Femur (tissue), 1 donor: ENCODE measurements around the gene LRRK1.
A peak's percentile ranks its signal among the peaks of the same experiment; 100 is the strongest.

Experiments
- DNase-seq: peaks from one replicate; pipeline ENCODE4 v3.0.0-alpha.2; 2017

The LRRK1 gene, protein sequence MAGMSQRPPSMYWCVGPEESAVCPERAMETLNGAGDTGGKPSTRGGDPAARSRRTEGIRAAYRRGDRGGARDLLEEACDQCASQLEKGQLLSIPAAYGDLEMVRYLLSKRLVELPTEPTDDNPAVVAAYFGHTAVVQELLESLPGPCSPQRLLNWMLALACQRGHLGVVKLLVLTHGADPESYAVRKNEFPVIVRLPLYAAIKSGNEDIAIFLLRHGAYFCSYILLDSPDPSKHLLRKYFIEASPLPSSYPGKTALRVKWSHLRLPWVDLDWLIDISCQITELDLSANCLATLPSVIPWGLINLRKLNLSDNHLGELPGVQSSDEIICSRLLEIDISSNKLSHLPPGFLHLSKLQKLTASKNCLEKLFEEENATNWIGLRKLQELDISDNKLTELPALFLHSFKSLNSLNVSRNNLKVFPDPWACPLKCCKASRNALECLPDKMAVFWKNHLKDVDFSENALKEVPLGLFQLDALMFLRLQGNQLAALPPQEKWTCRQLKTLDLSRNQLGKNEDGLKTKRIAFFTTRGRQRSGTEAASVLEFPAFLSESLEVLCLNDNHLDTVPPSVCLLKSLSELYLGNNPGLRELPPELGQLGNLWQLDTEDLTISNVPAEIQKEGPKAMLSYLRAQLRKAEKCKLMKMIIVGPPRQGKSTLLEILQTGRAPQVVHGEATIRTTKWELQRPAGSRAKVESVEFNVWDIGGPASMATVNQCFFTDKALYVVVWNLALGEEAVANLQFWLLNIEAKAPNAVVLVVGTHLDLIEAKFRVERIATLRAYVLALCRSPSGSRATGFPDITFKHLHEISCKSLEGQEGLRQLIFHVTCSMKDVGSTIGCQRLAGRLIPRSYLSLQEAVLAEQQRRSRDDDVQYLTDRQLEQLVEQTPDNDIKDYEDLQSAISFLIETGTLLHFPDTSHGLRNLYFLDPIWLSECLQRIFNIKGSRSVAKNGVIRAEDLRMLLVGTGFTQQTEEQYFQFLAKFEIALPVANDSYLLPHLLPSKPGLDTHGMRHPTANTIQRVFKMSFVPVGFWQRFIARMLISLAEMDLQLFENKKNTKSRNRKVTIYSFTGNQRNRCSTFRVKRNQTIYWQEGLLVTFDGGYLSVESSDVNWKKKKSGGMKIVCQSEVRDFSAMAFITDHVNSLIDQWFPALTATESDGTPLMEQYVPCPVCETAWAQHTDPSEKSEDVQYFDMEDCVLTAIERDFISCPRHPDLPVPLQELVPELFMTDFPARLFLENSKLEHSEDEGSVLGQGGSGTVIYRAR (N-terminal part only)

DNA sequence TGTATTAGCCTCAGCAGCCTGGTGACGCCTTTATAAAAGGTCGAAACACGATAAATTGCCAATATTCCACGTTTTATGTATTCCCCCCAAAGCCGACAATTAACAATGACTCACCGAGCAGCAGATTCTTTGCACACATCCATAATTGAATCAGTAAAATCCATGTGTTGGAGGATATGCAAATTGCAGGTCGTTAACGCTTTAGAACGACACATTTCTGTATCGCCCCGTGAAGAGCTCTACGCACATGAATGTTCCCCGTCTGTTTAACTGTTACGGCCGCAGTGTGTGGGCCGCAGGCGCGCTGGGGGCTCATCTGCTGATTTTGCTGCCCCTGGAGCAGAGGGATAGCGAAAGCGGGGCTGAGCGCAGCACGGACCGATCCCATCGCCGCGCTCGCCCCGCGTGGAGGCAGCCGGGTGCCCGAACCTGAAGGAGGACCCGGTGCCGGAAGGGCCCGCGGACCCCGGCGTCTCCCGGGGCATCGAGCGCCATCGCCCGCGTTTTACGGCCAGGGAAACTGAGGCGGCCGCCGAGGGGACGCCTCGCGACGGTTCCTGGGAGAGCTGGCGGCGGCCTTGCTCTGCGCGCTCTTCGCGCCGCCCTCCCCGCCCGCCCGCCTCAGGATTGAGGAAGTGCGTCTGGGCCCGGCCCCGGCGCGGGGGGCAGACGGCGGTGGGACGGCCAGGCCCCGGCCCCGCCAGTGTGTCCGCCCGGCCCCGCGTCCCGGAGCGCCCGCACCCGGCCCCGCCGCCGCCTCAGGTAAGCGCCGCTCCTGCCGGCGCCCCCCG lies at the start of gene LRRK1:
TSS of gene LRRK1 (plus strand) at position 668 of the 791 bp plus-strand sequence. CDS start 5,276 bp downstream, outside the sequence.
- DNase-seq, result peak; percentile 54

DNA sequence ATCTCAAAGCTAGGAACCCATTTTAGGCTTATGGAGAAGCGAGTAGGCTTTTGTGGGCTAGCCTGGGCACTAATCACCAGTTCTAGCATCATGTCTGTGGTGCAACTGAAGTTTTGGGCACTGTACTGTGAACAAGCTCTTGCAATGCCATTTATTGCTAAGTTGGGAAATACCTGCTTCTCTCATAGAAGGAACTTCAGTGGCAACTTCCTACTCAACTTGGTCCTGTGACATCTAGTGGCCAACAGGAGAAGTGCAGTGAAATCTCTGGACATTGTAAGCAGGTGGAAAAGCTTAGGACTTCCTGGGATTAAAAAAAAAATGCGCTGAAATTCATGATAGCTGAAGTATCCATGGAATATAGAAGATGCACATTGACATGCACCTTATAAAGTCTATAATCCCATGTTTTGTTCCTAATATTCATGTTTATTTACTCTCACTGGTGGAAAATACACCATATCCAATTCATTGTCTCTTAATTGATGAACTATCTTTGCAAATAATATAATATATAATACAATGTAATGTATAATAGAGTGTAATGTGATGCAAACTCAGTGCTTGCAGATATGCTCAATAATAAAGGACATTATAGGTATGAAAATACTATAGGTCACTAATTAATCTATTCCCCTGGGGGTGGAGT lies 46.0 kb upstream of the LRRK1 start:
- DNase-seq, result peak; percentile 75

- DNase-seq, result no peak
These were observed 43.7 kb upstream of the LRRK1 start for GRCh38 chr15:100875495-100875894.

GRCh38 chr15:100875976-100876375 lies 43.2 kb upstream of the LRRK1 start:
- DNase-seq, result no peak

DNA sequence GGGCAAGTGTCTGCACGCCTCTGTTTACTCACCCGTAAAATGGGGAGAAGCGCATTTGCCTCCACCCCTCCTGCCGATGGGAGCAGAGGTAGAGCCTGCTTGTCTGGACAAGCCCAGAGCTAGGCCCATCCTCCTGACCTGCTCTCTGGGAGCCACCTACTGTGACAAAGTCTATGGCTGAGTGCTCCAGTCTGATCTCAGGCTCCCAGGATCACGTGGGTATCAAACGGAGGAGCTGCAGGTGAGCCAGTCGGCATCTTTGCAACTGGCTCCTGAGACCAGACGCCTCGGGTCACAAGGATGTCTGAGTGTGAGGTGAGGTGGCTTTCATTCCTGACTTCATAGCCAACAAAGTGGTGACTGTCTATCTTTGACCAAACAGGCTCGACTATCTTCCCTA lies 41.6 kb upstream of the LRRK1 start:
- DNase-seq, result no peak

DNA sequence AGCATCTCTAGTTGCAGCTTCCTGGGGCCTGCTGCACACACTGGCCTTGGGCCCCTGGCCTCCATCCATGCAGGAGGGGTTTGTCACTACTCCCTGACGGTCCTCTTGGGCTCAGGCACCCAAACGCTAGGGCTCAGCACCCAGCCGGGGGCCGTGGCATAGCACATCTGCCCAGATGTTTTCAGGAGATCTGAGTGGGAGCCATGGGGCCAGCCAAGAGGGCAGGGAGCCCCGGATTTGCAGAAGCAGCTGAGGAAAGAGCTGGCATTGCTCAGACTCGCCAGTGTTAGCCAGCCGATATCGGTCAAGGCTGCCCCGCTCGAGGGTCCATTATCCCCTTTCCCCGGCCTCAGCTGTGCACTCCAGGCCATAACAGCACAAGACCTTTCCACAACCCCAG lies 41.0 kb upstream of the LRRK1 start:
- no peak for DNase-seq

DNA sequence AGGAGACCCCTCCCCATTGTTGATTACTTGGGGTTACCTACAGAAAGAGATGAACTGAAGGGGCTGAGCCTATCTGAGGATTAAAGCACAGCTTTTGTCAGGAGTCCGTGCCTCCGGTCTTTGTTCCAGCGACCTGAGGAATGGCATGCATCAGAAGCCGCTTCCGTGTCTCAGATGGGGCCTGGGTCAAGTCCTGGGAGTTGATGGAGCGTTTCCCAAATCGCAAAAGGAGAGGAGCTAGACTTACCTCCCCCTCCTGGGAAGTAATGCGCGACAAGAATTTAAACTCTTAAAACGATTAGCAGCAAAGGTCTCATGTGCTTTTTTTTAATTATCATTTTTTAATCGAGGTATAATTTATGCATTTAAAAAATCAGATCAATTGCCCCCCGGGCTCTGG lies 40.5 kb upstream of the LRRK1 start:
- no peak for DNase-seq

DNA sequence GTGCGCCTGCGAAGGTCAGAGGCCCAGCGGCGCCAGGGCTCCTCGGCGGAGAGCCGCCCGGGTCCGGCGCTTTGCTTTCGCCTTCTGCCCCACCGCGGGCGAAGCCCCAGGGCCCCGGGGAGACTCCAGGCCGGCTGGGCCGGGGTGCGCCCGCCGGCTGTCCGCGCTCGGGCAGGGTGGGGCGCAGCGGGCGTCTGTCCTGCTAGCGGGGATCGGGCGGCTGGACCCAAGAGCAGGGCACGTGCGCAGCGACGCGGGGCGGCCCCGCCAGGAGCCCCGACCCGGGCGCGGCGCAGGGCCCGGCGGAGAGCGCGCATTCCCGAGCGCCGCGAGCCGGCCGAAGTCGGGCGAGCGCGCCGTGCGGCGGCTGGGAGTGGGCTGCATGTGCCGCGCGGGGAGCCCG lies 40.1 kb upstream of the LRRK1 start:
- DNase-seq, result no peak

DNA sequence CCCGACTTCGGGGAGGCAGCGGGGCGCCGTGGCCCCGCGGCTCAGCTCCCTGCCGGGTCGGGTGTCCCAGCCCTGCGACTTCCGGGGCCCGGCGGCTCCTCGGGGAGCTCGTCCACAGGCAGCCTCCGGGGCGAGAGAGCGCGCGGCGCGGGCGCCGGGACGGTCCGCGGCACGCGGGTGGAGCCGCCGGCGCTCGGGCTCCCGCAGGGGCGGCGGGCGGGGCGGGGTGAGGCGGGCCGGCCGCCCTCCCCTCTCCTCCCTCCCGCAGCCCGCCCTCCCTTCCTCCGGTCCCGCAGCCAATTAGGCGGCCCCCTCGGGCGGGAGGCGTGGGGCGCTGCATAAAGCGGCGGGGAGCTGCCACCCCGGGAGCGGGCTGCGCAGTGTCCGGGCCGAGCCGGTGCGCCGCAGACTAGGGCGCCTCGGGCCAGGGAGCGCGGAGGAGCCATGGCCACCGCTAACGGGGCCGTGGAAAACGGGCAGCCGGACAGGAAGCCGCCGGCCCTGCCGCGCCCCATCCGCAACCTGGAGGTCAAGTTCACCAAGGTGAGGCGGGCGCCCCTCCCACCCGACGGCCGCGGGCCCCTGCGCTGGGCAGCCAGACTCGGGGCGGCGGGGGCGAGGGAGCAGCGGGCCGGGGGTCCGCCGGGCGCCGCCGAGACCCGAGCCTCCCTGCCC lies 39.6 kb upstream of the LRRK1 start, which contains the start of gene ALDH1A3:
TSS of gene ALDH1A3 (plus strand) at position 368 of the 675 bp plus-strand sequence. CDS start at position 445, 77 bp downstream.
- peak; percentile 57 for DNase-seq

- no peak for DNase-seq
These were observed 38.8 kb upstream of the LRRK1 start for GRCh38 chr15:100880139-100880896.

DNA sequence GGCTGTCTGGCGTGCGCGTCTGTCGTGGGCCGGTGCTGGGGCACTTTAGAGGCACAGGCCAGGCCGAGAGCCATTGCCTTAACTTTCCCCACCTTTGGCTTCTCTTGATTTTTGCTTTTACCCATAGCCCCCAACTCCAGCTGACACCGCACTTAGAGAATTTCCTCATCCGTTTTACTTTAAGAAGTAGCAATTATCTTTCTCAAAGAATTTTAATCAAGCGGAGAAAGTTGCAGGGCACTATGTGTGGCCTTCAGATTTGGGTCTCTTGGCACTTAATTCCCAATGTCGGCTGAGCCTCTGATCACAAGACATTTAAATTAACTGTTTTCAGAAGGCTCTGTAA lies 38.3 kb upstream of the LRRK1 start:
- no peak for DNase-seq

DNA sequence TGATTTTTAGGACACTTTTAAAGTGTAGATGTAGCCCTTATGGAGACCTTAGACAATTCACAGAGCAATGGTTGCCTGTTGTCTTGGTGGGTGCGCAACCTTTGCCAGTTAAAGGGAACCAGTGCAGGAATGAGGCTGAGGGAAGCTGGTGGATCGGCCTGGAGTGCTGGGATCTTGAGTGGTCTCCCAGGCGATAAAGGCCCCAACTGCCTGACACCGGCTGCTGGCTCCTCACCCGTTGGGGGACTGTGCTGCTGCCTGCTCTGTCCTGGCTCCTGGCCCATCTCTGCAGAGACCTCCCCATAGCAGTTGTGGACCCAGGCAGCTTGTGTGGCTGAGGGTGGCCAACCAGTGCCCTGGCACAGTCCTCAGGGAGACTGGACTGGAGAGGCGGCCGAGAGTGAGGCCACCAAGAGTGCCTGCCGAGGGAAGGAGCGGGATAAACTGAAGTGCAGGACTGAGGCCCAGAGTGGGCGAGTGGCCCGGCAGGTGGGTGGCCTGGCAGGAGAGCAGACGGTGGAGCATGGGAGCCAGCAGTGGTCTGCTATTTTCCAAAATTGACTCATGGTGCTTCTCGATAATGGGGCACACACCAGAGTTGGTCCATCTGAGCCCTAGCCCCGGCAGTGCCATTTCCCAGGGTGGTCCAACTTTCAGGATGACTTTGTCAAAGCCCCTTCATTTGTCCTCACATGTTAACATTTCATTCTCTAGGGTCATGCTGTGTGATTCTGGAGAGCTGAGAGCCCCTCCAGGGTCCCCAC lies 37.4 kb upstream of the LRRK1 start:
- no peak for DNase-seq

- no peak for DNase-seq
These were observed 34.0 kb upstream of the LRRK1 start for GRCh38 chr15:100885116-100885515.

GRCh38 chr15:100885811-100886210 lies 33.3 kb upstream of the LRRK1 start:
- no peak for DNase-seq

DNA sequence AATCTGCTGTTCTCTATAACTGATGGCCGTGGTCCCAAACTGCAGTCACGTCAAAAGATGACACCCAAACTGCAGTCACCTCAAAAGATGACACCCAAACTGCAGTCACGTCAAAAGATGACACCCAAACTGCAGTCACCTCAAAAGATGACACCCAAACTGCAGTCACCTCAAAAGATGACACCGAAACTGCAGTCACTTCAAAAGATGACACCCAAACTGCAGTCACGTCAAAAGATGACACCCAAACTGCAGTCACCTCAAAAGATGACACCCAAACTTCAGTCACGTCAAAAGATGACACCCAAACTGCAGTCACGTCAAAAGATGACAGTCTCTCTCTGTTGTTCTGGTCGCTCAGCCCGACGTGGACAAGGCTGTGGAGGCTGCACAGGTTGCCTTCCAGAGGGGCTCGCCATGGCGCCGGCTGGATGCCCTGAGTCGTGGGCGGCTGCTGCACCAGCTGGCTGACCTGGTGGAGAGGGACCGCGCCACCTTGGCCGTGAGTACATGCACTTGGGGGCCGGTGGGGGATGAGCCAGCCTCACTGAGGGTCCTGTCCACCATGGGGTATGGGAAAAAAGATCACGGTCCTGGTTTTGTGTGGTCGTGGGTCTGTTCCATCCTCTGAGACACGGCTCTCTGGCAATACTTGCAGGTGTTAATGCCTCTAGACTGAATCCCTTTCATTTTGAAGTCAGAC lies 31.8 kb upstream of the LRRK1 start:
- no peak for DNase-seq

DNA sequence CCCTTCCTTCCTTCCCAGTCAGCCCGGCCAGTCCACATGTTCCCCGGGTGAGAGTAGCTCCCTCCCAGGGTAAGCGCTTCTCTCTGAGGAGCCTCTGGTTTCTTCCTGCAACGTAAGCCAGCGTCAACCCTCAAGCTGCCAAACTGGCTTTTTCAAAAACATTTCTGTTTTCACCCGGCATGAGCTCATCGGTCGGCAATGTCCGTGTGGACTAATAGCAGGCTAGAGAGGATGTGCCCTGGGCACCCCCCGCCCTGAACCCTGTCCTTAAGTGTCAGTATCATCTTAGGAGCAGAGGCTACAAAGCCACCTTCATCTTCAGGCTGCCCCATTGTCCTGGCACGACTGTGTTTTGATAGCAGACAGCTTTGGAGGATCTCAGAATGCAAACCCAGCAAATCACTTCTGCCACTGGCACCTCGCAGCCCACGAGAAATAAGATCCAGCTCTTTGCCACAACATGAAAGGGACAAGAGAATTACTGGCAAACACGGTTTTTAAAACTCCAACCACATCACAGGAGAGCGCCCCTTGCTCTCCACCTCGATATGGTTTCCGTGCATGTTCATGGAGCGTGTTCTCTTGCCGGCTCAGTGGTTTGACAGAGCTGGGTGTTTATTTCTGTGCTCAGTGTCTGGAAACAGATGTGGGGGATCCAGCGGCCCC lies 29.6 kb upstream of the LRRK1 start:
- peak; percentile 67 for DNase-seq

DNA sequence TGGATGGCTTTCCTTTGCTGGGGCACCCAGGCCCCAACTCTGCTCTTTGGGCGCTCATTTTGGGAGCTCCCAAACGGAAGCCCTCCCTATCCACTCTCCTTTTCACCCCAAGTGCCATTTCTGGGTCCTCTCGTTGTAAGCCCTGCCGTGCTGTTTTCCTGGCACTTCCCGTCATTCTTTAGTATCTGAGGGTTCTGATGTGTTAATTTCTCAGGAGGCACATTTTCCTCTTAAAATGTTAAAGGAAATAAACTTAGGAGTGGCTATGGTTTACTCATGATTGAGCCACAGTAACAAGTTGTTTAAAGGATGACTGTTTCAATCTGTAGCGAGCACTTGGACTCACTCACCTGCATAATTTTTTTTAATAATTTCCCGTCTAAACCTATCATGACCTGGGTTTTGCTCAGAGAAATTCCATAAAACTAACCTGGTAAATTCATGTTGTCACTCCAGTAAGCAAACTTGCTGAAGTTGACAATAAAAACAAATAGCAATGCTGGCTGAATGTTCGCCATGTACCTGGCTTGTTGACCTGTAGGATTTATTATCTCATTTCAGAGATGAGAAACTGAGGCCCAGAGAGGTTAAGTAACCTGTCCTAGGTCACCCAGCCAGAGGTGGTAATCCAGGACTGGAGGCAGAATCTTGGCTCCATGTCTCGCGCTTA lies 29.0 kb upstream of the LRRK1 start:
- DNase-seq, result no peak

- DNase-seq, result no peak
These were observed 28.3 kb upstream of the LRRK1 start for GRCh38 chr15:100890850-100891249.
